Epidermal melanocyte (primary cell): Measurements from ENCODE around the gene LRRC73.
"Not testable (repeated sequence)": the region's sequence is repeated elsewhere in the genome, so short reads cannot be mapped to it uniquely, and the experiment has no call there.

ENCODE experiments used
- DNase-seq: peaks from one replicate; pipeline ENCODE4 v3.0.0; 2011; ENCODE audit warnings: low spot score; ENCODE audit not compliant: insufficient read length

LRRC73 gene, protein sequence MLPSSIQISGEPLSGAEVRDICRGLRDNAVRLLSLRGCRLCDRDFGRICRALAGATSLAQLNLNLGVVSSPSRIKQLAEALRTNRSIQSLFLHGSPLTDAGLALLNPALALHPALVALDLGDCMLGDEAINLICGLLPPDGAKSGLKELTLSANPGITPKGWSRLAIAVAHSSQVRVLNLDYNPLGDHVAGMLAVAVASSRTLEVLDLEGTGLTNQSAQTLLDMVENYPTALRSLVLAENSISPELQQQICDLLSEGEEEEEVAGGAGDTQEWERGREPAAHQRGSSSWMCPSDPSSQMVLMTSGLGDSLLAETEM

DNA sequence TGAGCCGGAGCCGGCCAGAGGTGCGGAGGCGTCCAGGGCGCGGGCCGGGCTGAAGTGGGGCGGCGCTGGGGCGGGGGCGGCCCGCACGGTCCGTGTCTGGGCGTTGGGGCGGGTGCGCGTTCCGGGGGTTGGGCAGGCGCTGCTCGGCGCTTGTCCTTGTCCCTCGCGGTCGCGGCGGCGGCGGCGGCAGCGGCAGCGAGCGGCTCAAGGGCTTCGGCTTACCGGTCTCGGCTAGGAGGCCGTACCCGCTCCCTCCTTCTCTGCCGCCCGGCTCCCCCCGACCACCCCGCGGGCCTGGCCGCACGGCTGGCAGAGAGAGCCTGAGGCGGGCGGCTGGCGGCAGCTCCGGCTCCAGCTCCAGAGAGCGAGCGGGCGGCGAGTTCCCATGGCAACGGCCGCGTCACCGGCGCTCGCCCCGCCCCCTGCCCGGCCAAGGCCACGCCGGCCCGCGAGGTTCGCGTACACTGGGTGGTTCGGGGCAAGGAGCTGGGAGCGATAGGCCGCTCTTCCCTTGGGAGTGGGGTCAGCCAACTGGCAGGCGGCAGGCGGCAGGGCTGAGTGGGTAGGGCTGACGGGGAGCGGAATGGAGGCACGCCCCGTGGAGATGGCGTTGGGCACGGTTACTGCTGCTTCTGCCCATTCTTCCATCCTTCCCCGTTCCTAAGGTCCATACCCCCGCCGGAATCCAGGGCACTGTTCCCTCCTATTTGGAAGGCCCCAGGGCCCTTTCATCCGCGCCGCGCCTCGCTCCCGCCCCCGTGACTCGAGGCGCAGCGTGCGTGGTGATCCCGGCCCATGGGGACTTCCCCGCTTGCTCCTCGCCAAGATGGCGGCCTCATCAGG is at the start of gene LRRC73:
TSS of gene LRRC73 (minus strand) at position 363 of the 843 bp plus-strand sequence. CDS start 561 bp downstream, outside the sequence.
- no peak for DNase-seq

DNA sequence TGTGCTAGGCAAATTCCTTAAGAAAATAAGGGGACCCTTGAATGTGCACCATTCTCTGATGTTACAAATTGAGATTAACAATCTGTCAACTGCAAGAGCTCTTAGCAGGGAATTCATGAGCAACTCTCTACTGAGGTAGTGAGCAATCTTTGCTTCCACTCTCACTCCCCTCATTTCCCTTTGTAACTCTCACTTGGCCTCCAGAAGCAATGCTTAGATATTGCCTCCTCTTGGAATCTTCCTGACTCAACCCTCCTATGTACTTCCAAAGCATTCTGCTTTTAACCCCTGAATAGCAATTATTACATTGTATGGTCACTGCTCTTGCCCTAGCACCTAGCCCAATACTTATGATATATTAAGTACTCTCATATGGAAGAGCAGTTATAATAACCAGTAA is 49.2 kb upstream of the LRRC73 start:
- no peak for DNase-seq

DNA sequence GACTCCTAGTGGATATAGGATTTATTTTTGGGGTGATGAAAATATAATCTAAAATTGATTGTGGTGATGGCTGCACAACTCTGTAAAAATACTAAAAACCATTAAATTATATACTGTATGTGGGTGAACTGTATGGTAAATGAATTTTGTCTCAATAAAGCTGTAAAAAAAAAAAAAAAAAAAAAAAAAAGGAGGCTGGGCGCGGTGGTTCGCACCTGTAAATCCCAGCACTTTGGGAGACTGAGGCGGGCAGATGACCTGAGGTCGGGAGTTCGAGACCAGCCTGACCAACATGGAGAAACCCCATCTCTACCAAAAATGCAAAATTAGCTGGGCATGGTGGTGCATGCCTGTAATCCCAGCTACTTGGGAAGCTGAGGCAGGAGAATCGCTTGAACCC is 47.5 kb upstream of the LRRC73 start:
- DNase-seq, result not testable (repeated sequence)

DNA sequence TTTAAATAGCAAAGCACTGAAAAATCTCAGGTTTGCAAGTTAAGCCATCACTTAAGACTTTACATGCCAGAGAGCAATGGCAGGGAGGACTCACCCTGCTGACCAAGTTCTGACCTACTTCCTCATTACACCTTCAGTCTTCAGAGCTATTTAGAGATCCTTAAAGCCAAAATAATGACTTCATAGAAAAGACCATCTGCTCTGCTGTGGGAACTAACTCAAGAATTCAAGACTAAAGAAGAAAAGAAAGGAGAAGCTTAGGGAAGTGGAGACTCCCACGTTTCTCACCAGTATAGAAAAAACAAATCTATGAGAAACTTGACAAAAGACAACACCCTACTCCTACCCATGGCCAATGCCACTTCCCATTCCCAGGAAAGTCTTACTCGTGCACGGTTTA is 37.1 kb upstream of the LRRC73 start:
- DNase-seq, result no peak

DNA sequence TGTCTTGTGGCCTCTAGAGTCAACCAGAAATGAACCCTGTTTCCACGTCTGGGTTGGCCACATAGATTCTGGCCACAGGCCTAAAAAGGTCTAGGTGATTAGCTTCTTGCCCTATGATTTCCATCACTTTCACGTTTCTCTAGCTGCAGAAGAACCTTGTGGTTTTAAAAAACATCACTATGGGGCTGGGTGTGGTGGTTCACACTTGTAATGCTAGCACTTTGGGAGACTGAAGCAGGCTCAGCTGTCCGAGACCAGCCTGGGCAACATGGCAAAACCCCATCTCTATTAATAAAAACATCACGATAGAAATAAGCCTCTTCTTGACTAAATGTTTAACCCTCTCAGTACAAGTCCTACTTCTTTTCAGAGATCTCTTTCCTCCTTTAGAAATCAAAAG is 34.3 kb upstream of the LRRC73 start:
- no peak for DNase-seq

DNA sequence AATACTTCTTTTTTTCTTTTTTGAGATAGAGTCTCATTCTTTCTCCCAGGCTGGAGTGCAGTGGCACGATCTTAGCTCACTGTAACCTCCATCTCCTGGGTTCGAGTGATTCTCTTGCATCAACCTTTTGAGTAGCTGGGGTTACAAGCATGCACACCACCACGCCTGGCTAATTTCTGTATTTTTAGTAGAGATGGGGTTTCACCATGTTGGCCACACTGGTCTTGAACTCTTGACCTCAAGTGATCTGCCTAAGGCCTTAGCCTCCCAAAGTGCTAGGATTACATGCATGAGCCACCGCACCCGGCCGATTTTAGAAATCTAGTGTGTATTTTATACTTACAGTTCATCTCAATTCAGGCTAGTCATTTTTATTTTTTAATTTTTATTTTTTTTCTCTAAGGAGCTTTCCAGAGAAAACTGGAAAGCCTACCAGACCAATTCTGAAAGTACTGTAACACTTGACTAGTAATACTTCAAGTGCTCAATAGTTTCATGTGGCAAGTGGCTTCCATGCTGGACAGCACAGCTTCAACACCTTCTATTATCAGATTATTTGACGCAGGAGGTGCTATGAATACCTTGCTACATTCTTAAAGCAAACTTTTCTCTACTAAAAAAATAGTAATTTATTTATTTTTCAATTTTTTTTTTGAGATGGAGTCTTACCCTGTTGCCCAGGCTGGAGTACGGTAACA is 31.8 kb upstream of the LRRC73 start:
- DNase-seq, result no peak

DNA sequence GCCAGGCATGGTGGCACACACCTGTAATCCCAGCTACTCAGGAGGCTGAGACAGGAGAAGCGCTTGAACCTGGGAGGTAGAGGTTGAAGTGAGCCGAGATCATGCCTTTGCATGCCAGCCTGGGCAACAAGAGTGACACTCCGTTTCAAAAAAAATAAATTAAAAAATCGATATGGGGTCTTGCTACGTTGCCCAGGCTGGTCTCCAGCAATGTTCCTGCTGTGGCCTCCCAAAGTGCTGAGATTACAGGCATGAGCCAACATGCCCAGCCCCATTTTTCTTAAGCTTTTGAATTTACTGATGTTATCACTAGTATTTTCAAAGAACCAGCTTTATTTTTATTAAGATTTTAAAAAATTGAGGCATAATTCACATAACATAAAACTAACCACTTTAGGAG is 30.4 kb upstream of the LRRC73 start:
- DNase-seq, result no peak

DNA sequence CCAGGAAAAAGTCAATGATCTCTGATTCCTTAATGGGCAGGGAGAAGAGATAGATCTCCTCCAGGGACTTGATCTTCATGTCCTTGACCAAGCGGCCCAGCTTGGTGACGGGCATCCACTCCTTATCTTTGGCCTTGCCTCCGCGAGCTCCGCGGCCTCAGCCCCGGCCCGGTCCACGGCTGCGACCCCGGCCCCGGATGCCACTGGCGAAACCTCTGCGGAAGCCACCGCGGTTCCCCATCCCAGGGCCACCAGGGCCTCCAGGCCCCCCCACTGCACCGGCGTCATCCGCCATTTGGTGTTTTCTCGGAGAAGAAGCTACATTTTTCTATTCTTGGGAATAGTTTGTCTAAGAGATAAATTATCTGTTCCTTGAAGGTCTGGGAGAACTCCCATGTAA is 29.3 kb upstream of the LRRC73 start:
- not testable (repeated sequence) for DNase-seq

DNA sequence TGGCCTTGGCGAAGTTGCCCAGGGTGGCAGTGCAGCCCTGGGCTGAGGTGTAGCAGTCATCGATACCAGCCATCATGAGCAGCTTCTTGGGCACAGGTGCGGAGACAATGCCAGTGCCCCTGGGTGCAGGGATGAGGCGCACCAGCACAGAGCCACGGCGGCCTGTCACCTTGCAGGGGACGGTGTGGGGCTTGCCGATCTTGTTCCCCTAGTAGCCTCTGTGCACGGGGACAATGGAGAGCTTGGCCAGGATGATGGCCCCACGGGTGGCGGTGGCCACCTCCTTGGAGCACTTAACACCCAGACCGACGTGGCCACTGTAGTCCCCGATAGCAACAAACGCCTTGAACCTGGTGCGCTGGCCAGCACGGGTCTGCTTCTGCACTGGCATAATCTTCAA is 28.8 kb upstream of the LRRC73 start:
- DNase-seq, result not testable (repeated sequence)

DNA sequence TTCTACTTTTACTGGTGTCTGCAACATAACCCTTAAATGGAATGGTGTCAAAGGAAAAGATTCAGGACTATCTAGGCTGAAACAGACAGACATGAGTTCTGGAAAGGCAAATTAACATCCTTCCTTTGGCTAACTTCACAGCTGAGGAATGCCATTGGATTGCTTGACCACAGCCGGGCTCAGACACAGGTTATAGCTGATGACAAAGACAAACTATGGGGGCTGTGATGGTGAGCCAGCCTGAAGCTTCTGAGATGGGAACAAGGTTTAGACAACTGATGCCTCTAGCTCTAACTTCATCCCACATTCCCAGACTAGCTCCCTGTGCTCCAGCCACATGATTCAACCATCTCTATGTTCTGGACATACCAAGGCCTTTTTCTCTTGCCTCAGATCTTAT is 22.1 kb upstream of the LRRC73 start:
- DNase-seq, result no peak

DNA sequence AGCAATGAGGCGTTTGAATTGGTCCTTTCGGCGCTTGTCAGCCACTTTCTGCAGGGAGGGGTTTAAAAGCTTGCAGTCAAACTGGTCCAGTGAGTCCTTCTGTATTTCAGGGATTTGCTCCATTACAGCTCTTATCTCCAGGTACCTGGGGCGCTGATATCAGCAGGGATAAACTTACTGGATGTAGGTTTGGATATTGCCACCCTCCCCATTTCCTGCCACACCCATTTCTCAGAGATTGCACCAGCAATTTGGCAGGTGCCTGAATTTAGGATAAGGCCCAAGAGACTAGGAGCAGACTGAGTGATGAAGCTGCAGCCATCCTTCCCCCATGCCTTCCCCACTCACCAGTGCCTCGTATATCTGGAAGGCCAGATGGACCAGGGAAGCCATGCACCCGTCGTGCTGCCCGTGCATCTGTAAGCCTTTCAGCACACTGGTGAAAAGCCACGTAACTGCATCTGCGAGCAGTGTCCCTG is 14.4 kb upstream of the LRRC73 start:
- no peak for DNase-seq

DNA sequence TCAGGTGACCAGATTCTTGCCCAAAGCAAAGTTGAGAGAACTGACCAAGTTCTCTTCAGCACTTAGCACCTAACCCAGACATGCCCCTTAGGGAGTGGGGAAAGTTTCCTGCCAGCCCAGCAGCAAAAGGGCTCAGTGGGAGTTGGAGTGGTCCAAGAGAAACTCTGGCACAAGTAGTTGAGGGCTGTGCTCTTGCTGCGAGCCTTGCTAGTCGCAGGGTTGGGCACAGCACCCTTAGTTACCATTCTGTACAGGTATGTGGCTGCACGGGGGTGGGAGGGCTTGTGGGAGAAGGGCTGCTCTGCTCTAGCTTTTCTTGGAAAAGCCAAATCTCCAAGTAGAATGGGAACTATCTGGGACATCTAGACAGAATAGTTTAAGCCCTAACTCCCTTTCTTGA is 13.1 kb upstream of the LRRC73 start:
- no peak for DNase-seq

DNA sequence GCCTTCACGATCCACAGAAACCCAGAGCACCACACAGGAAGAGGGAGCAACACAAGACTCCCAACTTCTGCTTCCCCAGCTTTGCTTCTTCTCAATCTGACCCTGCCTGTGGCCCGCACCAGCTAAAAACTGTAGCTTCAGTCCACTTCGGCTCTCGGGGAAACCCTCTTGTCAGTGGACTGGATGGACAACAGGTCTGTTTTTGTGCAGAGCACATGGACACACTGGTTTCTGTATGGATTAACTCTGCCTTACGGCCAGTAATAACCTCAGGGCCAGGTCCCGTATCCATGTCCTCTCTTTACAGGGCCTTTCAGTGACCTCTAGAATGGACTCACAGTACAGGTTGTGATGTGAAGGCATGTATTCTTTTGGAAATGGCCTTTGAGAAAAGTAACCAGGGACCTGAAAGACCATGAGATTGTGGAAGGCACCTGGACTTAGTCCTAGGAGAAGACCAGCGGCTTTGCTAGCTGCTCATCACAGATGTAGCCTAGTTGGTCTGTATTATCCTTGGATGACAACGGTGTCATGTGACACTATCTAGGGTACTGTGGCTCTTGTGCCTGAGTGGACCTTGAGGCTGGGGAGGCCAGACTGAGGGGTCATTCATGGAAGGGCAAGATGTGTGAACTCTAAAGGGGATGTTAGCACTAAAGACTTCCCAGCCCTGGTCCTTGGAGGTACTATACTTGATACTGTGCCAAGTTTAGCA is 12.6 kb upstream of the LRRC73 start:
- DNase-seq, result no peak

DNA sequence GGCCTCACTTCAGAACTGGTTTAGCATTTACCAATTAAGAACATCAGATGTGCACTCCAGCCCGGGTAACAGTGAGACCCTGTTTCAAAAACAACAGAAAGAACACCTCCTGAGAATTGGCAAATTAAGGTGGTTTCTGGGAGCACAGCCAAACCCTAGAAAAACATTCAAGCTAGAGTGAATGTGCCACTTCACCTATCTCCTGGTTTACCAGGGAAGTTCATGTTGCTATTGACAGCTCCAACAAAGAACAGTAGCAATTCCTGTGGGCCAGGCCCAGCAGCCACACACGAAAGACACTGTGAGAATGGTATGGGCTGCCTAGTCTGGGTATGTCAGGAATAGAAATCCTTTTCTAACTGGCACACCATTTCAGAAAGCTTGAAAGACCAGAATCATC is 11.7 kb upstream of the LRRC73 start:
- no peak for DNase-seq

DNA sequence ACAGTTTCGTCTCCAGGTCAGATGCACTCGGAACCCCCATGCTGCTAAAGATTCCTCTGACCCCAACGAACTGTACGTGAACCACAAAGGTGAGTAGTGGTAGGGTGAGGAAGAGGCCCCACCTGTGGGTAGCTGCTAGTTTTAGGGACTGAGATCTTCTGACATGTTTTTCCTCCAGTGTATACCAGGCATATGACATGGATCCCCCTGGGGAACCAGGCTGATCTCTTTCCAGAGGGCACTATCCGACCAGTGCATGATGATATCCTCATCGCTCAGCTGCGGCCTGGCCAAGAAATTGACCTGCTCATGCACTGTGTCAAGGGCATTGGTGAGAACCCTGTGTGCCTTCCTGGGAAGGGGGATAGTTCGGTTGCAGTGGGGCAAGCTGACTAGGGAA is 10.0 kb upstream of the LRRC73 start:
- DNase-seq, result no peak

DNA sequence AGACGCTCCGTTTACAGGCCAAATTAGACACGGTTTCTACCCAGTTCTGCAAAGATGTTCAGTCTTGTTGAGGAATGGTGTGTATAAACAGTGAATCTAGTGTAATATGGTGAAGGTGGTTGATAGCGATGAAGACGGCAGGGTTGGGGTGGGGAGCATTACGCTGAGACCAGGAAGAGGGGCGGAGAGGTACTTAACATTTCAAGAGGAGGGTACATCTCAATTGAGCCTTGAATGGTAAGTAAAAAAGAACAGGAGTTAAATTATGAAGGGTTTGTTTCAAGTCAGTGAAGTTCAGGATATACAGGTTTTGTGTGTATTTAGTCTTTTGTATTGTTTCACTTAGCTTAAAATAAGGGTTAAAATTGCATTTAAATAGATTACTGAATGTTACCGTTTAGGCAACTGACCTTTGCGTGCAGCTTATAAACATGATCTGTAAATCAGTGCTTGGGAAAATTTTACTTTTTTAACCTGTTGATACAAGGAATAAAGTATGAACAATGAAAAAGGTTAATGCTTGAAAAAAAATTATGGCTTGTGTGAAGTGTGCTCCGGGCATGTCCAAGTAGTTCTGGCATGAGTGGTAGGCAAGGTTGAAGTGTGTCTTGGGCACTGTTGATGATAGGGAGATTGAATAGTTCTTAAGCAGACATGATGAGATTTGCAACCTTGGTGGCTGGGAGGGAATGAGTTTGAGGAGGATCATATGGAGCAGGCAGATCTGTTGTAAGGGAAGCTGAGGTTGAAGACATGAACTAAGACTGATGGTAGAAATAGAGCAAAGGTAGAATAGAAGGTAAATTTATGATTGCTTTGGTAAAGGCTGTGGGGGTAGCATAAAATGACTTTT is 7.6 kb upstream of the LRRC73 start:
- DNase-seq, result no peak

DNA sequence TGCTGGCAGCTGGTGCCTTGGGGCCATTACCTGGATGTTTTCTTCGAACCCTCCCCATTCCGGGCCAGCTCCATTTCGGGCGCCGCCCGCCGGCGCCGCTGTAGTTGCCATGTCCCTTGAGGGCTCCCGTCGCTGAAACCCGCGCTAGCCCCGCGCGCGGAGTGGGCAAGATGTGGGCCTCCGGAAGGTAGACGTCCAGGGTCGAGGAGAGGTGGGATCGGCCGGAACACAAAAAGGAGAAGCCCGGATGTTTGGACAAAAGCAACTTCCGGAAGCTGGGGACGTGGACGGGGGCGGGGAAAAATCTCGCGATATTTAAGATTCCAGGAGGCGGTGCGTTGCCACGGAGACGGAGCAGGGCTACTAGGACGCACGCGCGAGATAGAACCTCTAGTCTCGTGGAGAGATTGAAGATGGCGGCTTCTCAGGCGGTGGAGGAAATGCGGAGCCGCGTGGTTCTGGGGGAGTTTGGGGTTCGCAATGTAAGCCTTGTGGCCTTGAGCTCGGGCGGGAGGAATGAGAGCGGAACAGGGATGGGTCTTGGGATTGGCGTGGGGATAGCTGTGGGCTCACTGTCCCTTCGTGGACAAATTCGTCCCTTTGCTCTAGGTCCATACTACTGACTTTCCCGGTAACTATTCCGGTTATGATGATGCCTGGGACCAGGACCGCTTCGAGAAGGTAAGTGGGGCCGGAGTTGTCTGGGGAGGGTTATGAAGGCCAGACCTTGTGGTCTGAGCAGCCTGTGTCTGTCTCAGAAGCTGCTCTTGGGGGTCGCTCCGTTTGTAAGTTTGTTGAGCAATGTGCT is 6.8 kb upstream of the LRRC73 start, which contains the start of the genes POLR1C and YIPF3:
TSS of gene POLR1C (plus strand) at position 393 of the 808 bp plus-strand sequence. CDS start at position 414, 21 bp downstream.
TSS of gene YIPF3 (minus strand) at position 230 of the 808 bp plus-strand sequence. CDS start at position 111, 119 bp downstream.
- DNase-seq, result peak; percentile 99

DNA sequence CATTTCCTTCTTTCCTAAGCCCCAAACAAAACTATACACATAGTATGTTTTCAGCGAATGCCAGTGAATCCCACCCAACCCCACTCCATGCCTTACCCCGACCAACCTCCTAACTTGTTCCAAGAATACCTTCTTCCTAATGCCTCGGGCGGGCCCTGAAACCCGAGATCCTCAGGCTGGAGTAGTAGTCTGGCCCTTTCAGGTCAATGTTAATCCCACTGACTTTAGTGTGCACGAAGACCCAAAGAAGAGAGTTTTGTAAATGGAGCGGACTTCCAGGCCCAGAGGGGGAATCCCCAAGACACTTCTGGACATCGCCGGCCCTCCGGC is 6.2 kb upstream of the LRRC73 start:
- no peak for DNase-seq

DNA sequence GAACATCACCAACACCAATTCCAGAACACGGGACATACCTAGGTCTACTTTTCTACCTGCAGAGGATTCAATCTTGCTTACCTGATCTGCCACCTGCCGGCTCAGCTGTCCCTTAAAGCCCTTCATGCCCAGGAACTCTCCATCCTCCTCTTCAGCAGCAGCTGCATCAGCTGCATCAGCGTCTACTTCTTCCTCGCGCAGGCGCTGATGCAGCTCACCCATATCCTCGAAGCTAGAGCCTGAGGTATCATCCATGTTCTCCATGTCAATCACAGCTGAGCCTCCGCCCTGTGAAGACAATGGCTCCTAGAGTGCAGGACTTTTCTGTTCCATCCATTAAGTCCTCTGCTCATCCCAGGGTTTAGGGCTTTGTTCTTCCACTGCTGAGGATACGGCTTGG is 5.7 kb upstream of the LRRC73 start:
- DNase-seq, result no peak
